Measurements from ENCODE around the gene MIS18BP1. TPM values are rescaled to one million over a fixed set of nuclear protein-coding genes. Genes with fewer than 3 reads are reported as not detected.

Gene MIS18BP1
- total RNA-seq, 2 experiments from 2014 or later = 35.5 to 37.7 TPM

DNA sequence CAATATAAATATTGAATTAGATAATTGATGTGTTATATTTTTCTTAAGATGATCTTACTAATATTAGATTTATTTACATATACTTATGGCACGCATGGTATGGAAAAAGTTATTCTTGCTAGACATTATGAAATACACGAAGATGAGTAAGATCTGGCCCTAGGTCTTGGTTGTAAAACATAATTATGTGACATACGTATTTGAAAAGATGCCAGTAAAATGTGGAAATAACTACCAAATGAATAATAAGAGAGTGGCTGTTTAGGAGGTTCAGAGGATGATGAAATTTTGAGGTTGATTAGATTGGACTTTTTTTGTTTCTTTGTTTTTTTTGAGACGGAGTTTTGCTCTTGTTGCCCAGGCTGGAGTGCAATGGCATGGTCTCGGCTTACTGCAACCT, 75.9 kb downstream of the MIS18BP1 start:
- POLR2A ChIA-PET = no interaction called here

DNA sequence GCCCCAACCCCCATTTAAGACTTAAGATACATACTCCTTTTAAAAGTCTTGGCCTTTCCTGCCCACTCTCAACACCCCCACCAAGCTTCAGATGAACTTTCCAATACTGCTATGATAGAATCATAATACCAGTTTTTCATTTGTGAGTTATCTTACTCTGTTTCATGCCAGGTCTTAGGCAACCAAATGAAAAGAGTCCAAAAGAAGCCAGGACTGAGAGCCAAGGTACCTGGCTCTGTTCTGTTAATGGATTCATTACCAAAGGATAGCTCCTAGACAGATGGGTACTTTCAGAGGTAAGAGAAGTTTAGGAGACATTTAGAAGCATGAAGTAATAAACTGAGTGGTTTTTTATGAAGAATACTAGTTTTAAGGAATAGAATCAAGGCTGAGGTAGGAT, 83.1 kb downstream of the MIS18BP1 start:
- POLR2A ChIA-PET = no interaction called here

More for the DNA sequence above, 75.9 kb downstream of the MIS18BP1 start:
- CTCF ChIA-PET = no interaction called here

DNA sequence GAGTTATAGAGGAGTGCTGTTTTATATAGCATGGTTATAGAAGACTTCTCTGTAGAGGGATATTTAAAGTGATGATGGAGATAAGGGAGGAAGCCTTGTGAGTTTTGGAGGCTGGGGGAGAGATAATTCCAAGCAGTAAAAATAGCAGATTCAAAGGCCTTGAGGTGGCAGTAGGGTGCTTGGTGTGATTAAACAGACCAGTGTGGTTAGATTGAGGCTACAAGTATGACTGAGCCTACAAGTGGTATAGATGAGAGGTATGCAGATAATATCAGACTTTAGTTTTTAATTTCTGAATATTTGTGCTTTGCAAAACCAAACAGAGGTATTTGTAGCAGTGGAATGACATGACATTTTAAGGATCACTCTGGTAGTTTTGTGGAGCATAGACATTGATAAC, 96.9 kb downstream of the MIS18BP1 start:
- CTCF ChIA-PET = no interaction called here
- POLR2A ChIA-PET = interaction anchor here (0.7 kb wide), 1 partner anchor 26 kb away, joined by 5 read pairs; no protein-coding TSS in a partner anchor

More for the DNA sequence above, 83.1 kb downstream of the MIS18BP1 start:
- CTCF ChIA-PET = no interaction called here

Other genes starting within 250 kb of the MIS18BP1 start
- 10 to 100 TPM; 46.2 to 46.8 TPM for gene PRPF39, start 169.1 kb downstream of the MIS18BP1 start, total RNA-seq
- gene FKBP3, start 118.7 kb downstream of the MIS18BP1 start, total RNA-seq = 10 to 100 TPM; 69.7 to 71.7 TPM
- 10 to 100 TPM; 15.8 to 19.8 TPM for gene FANCM, start 117.3 kb downstream of the MIS18BP1 start, total RNA-seq